ENCODE data around the gene RGS10. TPM values are rescaled to one million over a fixed set of nuclear protein-coding genes. Genes with fewer than 3 reads are reported as not detected.

Gene RGS10
- total RNA-seq, 1 experiment from 2014 or later = 16.6 TPM

DNA sequence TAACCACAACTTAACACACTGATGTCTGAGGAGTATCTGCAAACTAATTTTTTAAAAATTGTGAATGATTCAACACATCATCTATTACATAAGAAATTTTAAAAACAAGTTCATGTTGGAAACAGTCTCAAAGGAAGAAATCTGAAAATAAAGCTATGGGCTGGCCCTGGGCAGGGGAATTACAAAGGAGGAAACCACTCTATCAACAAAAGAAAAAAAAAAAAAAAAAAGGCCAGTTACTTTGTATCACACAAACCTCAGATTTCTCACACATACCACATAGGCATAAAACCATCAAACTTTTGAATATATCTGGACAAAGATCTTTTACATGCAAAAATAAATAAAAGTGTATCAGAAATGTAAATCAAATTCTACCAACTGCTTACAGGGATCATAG lies 33.5 kb upstream of the RGS10 start:
- no TSS peak for BruUV-seq (replicated peaks)
- H3K27me3 ChIP-seq (replicated peaks; ENCODE audit: insufficient read depth, low read depth, low read length, poor library complexity) = no peaks in the 10 kb centered on the region
- POLR2A ChIA-PET (ENCODE audit: low non-redundant PET) = interaction anchor here (0.5 kb wide), 1 partner anchor 131 kb away, joined by 7 read pairs; no protein-coding TSS in a partner anchor
- intact Hi-C loops (cut with micrococcal nuclease; ENCODE audit: unreplicated experiment) = no loop called here
- peaks cover 88% of the 10 kb centered on the region for H3K36me3 ChIP-seq (ENCODE audit: insufficient read depth, low read length, poor library complexity, severe bottlenecking)
- no peak overlapping the region for H3K4me3 ChIP-seq (ENCODE audit: low read depth, low read length, poor library complexity, severe bottlenecking)
- CTCF ChIA-PET = no interaction called here
- no peak for TF ChIP-seq EZH2 (IDR thresholded peaks at IDR 0.05; ENCODE audit: borderline replicate concordance, low read depth, low read length, poor library complexity, severe bottlenecking)
- TF ChIP-seq, protein P1, sequence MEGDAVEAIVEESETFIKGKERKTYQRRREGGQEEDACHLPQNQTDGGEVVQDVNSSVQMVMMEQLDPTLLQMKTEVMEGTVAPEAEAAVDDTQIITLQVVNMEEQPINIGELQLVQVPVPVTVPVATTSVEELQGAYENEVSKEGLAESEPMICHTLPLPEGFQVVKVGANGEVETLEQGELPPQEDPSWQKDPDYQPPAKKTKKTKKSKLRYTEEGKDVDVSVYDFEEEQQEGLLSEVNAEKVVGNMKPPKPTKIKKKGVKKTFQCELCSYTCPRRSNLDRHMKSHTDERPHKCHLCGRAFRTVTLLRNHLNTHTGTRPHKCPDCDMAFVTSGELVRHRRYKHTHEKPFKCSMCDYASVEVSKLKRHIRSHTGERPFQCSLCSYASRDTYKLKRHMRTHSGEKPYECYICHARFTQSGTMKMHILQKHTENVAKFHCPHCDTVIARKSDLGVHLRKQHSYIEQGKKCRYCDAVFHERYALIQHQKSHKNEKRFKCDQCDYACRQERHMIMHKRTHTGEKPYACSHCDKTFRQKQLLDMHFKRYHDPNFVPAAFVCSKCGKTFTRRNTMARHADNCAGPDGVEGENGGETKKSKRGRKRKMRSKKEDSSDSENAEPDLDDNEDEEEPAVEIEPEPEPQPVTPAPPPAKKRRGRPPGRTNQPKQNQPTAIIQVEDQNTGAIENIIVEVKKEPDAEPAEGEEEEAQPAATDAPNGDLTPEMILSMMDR (conservative IDR thresholded peaks at IDR 0.05; ENCODE audit: low read depth, low read length) = no peak
- peaks cover 7% of the 10 kb centered on the region for H3K4me1 ChIP-seq (ENCODE audit: insufficient read depth, low read length, poor library complexity, severe bottlenecking)
- H3K9me3 ChIP-seq (ENCODE audit: low read depth, low read length, poor library complexity, severe bottlenecking) = no peaks in the 10 kb centered on the region
- H3K27ac ChIP-seq (ENCODE audit: low read depth, low read length, poor library complexity, severe bottlenecking) = no peak overlapping the region
- no peak for DNase-seq (ENCODE audit: low spot score)

DNA sequence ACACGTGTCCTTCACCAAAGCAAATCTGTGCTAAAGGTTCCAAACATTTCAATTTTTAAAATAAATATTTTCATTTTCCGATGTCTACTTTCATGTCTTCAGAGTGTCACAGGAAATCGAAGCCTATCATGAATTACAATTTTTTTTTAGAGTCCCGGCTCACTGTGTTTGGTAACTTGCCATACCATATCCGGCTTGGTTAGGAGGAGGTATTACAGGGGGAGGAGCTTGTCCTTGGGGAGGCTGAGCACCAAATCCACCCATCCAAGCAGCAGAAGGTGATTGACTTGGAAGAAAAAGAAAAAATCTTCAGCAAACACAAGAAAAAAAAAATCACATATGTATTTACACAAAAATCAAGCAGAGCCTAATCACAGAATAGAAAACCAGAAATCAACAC lies 33.0 kb upstream of the RGS10 start:
- Histone ChIP-seq H3K4me1 (ENCODE audit: insufficient read depth, low read length, poor library complexity, severe bottlenecking) (peaks cover 6% of the 10 kb centered on the region), H3K9me3 (ENCODE audit: low read depth, low read length, poor library complexity, severe bottlenecking) (no peaks in the 10 kb centered on the region), H3K36me3 (ENCODE audit: insufficient read depth, low read length, poor library complexity, severe bottlenecking) (peaks cover 84% of the 10 kb centered on the region), H3K27ac (ENCODE audit: low read depth, low read length, poor library complexity, severe bottlenecking) (no peak overlapping the region), H3K27me3 (replicated peaks; ENCODE audit: insufficient read depth, low read depth, low read length, poor library complexity) (no peaks in the 10 kb centered on the region), H3K4me3 (ENCODE audit: low read depth, low read length, poor library complexity, severe bottlenecking) (no peak overlapping the region)
- POLR2A ChIA-PET (ENCODE audit: low non-redundant PET) = interaction anchor here (0.5 kb wide), 1 partner anchor 130 kb away, joined by 7 read pairs; no protein-coding TSS in a partner anchor
- intact Hi-C loops (cut with micrococcal nuclease; ENCODE audit: unreplicated experiment) = no loop called here
- TF ChIP-seq, protein P1 (conservative IDR thresholded peaks at IDR 0.05; ENCODE audit: low read depth, low read length) = no peak
- TF ChIP-seq EZH2 (IDR thresholded peaks at IDR 0.05; ENCODE audit: borderline replicate concordance, low read depth, low read length, poor library complexity, severe bottlenecking) = no peak
- BruUV-seq (replicated peaks) = no TSS peak
- DNase-seq (ENCODE audit: low spot score) = peak; percentile 64
- CTCF ChIA-PET = no interaction called here

DNA sequence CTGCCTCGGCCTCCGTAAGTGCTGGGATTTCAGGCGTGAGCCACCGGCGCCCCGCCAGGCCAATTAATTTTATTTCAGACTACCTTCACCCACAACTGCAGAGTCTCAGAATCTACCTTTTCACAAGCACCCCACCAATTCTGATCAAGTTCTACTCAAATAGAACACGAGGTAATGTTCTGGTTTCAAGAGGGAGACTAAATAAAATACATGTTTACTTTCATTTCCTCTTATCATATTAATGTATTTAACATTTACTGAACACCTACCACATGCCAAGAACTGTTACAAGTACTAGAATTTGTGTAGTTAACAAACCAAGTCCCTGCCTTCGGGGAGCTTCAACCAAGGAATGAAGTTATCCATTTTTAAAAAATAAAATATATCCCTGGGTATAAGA lies 25.5 kb upstream of the RGS10 start:
- no TSS peak for BruUV-seq (replicated peaks)
- TF ChIP-seq EZH2 (IDR thresholded peaks at IDR 0.05; ENCODE audit: borderline replicate concordance, low read depth, low read length, poor library complexity, severe bottlenecking) = no peak
- TF ChIP-seq, protein P1 (conservative IDR thresholded peaks at IDR 0.05; ENCODE audit: low read depth, low read length) = no peak
- no peaks in the 10 kb centered on the region for H3K4me1 ChIP-seq (ENCODE audit: insufficient read depth, low read length, poor library complexity, severe bottlenecking)
- no peak overlapping the region for H3K4me3 ChIP-seq (ENCODE audit: low read depth, low read length, poor library complexity, severe bottlenecking)
- DNase-seq (ENCODE audit: low spot score) = no peak
- H3K36me3 ChIP-seq (ENCODE audit: insufficient read depth, low read length, poor library complexity, severe bottlenecking) = peaks cover 10% of the 10 kb centered on the region
- no peaks in the 10 kb centered on the region for H3K27me3 ChIP-seq (replicated peaks; ENCODE audit: insufficient read depth, low read depth, low read length, poor library complexity)
- intact Hi-C loops (cut with micrococcal nuclease; ENCODE audit: unreplicated experiment) = no loop called here
- no peak overlapping the region for H3K27ac ChIP-seq (ENCODE audit: low read depth, low read length, poor library complexity, severe bottlenecking)
- ChIA-PET CTCF (no interaction called here), POLR2A (ENCODE audit: low non-redundant PET) (no interaction called here)
- H3K9me3 ChIP-seq (ENCODE audit: low read depth, low read length, poor library complexity, severe bottlenecking) = no peaks in the 10 kb centered on the region
